ENCODE results near the gene ZNF222.
A peak's percentile ranks its signal among the peaks of the same experiment; 100 is the strongest.

- no peak for TF ChIP-seq CTCF (conservative IDR thresholded peaks at IDR 0.05; ENCODE audit: low read depth, low read length)
- no peak for TF ChIP-seq CEBPB (IDR thresholded peaks at IDR 0.05; ENCODE audit: low read depth, low read length)
- TF ChIP-seq RFX5 (IDR thresholded peaks at IDR 0.05; ENCODE audit: low read depth, low read length): no peak
- no peak for TF ChIP-seq POLR2A (IDR thresholded peaks at IDR 0.05; ENCODE audit: low read depth, low read length)
- no peak for TF ChIP-seq RCOR1 (IDR thresholded peaks at IDR 0.05; ENCODE audit: insufficient replicate concordance, low read length)
- TF ChIP-seq FOS (IDR thresholded peaks at IDR 0.05; ENCODE audit: low read depth, low read length): no peak
- no peak for TF ChIP-seq MAFK (IDR thresholded peaks at IDR 0.05; ENCODE audit: low read depth, low read length)
- TF ChIP-seq MXI1 (IDR thresholded peaks at IDR 0.05; ENCODE audit: borderline replicate concordance, low read depth, low read length): 0 out of 2 replicates have a peak, but pooled peaks have one; percentile 28
- TF ChIP-seq SMC3 (IDR thresholded peaks at IDR 0.05; ENCODE audit: low read depth, low read length): no peak
- no peak; the same call in 1 of the 2 replicates for TF ChIP-seq RAD21 (IDR thresholded peaks at IDR 0.05; ENCODE audit: low read length)
- TF ChIP-seq MAZ (IDR thresholded peaks at IDR 0.05; ENCODE audit: borderline replicate concordance, low read depth, low read length): peak; percentile 39; the same call in 1 of the 2 replicates
- no peak for TF ChIP-seq USF2 (IDR thresholded peaks at IDR 0.05; ENCODE audit: low read depth, low read length)
- TF ChIP-seq BHLHE40 (IDR thresholded peaks at IDR 0.05; ENCODE audit: low read depth, low read length): no peak
- no peak for TF ChIP-seq CHD1 (IDR thresholded peaks at IDR 0.05; ENCODE audit: low read depth, low read length)
These were observed 26.6 kb downstream of the ZNF222 start, which contains the start of gene ZNF223 for GRCh38 chr19:44051650-44052402.
